ENCODE measurements around the gene ATP11A. TPM values are rescaled to one million over a fixed set of nuclear protein-coding genes. Genes with fewer than 3 reads are reported as not detected.
A peak's percentile ranks its signal among the peaks of the same experiment; 100 is the strongest.

ATP11A gene
- total RNA-seq, 1 donor from 2014 or later: 281 TPM

GRCh38 chr13:112752711-112753541 lies 63.1 kb downstream of the ATP11A start:
- H3K36me3 ChIP-seq: peaks cover 5% of the 10 kb centered on the region
- H3K4me1 ChIP-seq: peaks cover 23% of the 10 kb centered on the region
- intact Hi-C loops (cut with DNase I): no loop called here
- no peaks in the 10 kb centered on the region for H3K9me3 ChIP-seq
- DNase-seq (no peak), ATAC-seq (peak in 1 of 2 donors; percentile 2)
- H3K4me3 ChIP-seq: no peak overlapping the region
- no peak for TF ChIP-seq CTCF (IDR thresholded peaks at IDR 0.05)
- H3K27ac ChIP-seq: no peak overlapping the region
- no peaks in the 10 kb centered on the region for H3K27me3 ChIP-seq (ENCODE audit: low read depth)

GRCh38 chr13:112753833-112754232 lies 64.0 kb downstream of the ATP11A start:
- H3K4me3 ChIP-seq: no peak overlapping the region
- no peak for TF ChIP-seq CTCF (IDR thresholded peaks at IDR 0.05)
- intact Hi-C loops (cut with DNase I): no loop called here
- H3K4me1 ChIP-seq: peaks cover 24% of the 10 kb centered on the region
- H3K36me3 ChIP-seq: peaks cover 5% of the 10 kb centered on the region
- H3K9me3 ChIP-seq: no peaks in the 10 kb centered on the region
- no peak overlapping the region for H3K27ac ChIP-seq
- no peak for DNase-seq
- ATAC-seq: no peak
- no peaks in the 10 kb centered on the region for H3K27me3 ChIP-seq (ENCODE audit: low read depth)

- no peaks in the 10 kb centered on the region for H3K9me3 ChIP-seq
- no peak overlapping the region for H3K4me3 ChIP-seq
- no peaks in the 10 kb centered on the region for H3K27me3 ChIP-seq (ENCODE audit: low read depth)
- peaks cover 24% of the 10 kb centered on the region for H3K4me1 ChIP-seq
- DNase-seq (no peak), ATAC-seq (peak; percentile 11 to 49)
- H3K36me3 ChIP-seq: peaks cover 5% of the 10 kb centered on the region
- intact Hi-C loops (cut with DNase I): no loop called here
- TF ChIP-seq CTCF (IDR thresholded peaks at IDR 0.05): no peak
- H3K27ac ChIP-seq: no peak overlapping the region
Measured at GRCh38 chr13:112754281-112755025, 64.6 kb downstream of the ATP11A start.

GRCh38 chr13:112755331-112755730 lies 65.5 kb downstream of the ATP11A start:
- DNase-seq (no peak), ATAC-seq (no peak)
- intact Hi-C loops (cut with DNase I): no loop called here
- H3K4me3 ChIP-seq: no peak overlapping the region
- peaks cover 5% of the 10 kb centered on the region for H3K36me3 ChIP-seq
- H3K27ac ChIP-seq: no peak overlapping the region
- peaks cover 31% of the 10 kb centered on the region for H3K4me1 ChIP-seq
- no peak for TF ChIP-seq CTCF (IDR thresholded peaks at IDR 0.05)
- no peaks in the 10 kb centered on the region for H3K27me3 ChIP-seq (ENCODE audit: low read depth)
- H3K9me3 ChIP-seq: no peaks in the 10 kb centered on the region

- peaks cover 37% of the 10 kb centered on the region for H3K4me1 ChIP-seq
- ATAC-seq: no peak
- DNase-seq: no peak
- H3K9me3 ChIP-seq: no peaks in the 10 kb centered on the region
- no peaks in the 10 kb centered on the region for H3K27me3 ChIP-seq (ENCODE audit: low read depth)
- peaks cover 5% of the 10 kb centered on the region for H3K36me3 ChIP-seq
- H3K4me3 ChIP-seq: no peak overlapping the region
- intact Hi-C loops (cut with DNase I): no loop called here
- TF ChIP-seq CTCF (IDR thresholded peaks at IDR 0.05): no peak
- no peak overlapping the region for H3K27ac ChIP-seq
Measured at GRCh38 chr13:112756081-112756480, 66.2 kb downstream of the ATP11A start.

Data from lower lobe of right lung (tissue), 2 donors.